Measurements from ENCODE around the gene TRIM54. TPM values are rescaled to one million over a fixed set of nuclear protein-coding genes. Genes with fewer than 3 reads are reported as not detected.

Gene TRIM54
- total and polyA plus RNA-seq, 2 of the 8 experiments (the other 6 are each of a cell fraction or from before 2014, with no cell fraction given): 3.9 to 5.8 TPM

- no peak for TF ChIP-seq CHD7 (IDR thresholded peaks at IDR 0.05; ENCODE audit: insufficient replicate concordance, low read length)
- TF ChIP-seq RBBP5 (IDR thresholded peaks at IDR 0.05; ENCODE audit: borderline replicate concordance, low read depth, low read length): no peak
- TF ChIP-seq, protein P1, sequence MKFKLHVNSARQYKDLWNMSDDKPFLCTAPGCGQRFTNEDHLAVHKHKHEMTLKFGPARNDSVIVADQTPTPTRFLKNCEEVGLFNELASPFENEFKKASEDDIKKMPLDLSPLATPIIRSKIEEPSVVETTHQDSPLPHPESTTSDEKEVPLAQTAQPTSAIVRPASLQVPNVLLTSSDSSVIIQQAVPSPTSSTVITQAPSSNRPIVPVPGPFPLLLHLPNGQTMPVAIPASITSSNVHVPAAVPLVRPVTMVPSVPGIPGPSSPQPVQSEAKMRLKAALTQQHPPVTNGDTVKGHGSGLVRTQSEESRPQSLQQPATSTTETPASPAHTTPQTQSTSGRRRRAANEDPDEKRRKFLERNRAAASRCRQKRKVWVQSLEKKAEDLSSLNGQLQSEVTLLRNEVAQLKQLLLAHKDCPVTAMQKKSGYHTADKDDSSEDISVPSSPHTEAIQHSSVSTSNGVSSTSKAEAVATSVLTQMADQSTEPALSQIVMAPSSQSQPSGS (IDR thresholded peaks at IDR 0.05; ENCODE audit: low read length): no peak
- no peak for TF ChIP-seq BCL11A (IDR thresholded peaks at IDR 0.05; ENCODE audit: low read depth in 2 of 2, low read length in 2 of 2)
- no peak for TF ChIP-seq RAD21 (IDR thresholded peaks at IDR 0.05 in 1 of 2, conservative IDR thresholded peaks at IDR 0.05 in 1 of 2; ENCODE audit: low read depth in 2 of 2, low read length in 2 of 2)
- TF ChIP-seq HDAC2 (IDR thresholded peaks at IDR 0.05; ENCODE audit: borderline replicate concordance in 1 of 2, low read depth in 2 of 2, low read length in 2 of 2): no peak
- no peak for TF ChIP-seq ASH2L (IDR thresholded peaks at IDR 0.05; ENCODE audit: low read length)
- TF ChIP-seq GABPA (IDR thresholded peaks at IDR 0.05; ENCODE audit: borderline replicate concordance, insufficient read depth, low read length): no peak
Measured at GRCh38 chr2:27297195-27297594, 15.0 kb downstream of the TRIM54 start (continued).

Measured in H1 (cell line).